GM08714 (cell line): ENCODE data around the gene MET.
"Not testable (repeated sequence)": the region's sequence is repeated elsewhere in the genome, so short reads cannot be mapped to it uniquely, and the experiment has no call there.

Experiments
- H3K4me3 ChIP-seq: fragments of 200-500 bp; sonication (Bioruptor generic); 2 replicates; pipeline ENCODE4 v1.5.1; 2014; ENCODE audit warnings: mild to moderate bottlenecking, low read length, inconsistent platforms
- ZNF274 ChIP-seq: IDR thresholded peaks from 2 replicates; pipeline ENCODE4 v1.6.1; 2012; ENCODE audit warnings: mild to moderate bottlenecking, low read depth, low read length

MET gene

GRCh38 chr7:116713918-116714317 lies 41.9 kb downstream of the MET start:
- H3K4me3 ChIP-seq = no peak overlapping the region
- TF ChIP-seq ZNF274 = no peak

- TF ChIP-seq ZNF274 = no peak
- H3K4me3 ChIP-seq = no peak overlapping the region
These were observed 43.1 kb downstream of the MET start for GRCh38 chr7:116715077-116715476.

GRCh38 chr7:116717137-116717536 lies 45.1 kb downstream of the MET start:
- H3K4me3 ChIP-seq = no peak overlapping the region
- no peak for TF ChIP-seq ZNF274

GRCh38 chr7:116723959-116724529 lies 52.0 kb downstream of the MET start:
- not testable (repeated sequence) for H3K4me3 ChIP-seq

GRCh38 chr7:116724560-116725231 lies 52.7 kb downstream of the MET start:
- H3K4me3 ChIP-seq = no peak overlapping the region
- TF ChIP-seq ZNF274 = no peak

GRCh38 chr7:116726149-116726548 lies 54.2 kb downstream of the MET start:
- TF ChIP-seq ZNF274 = no peak
- no peak overlapping the region for H3K4me3 ChIP-seq

- TF ChIP-seq ZNF274 = no peak
- H3K4me3 ChIP-seq = no peak overlapping the region
These were observed 54.9 kb downstream of the MET start for GRCh38 chr7:116726713-116727431.

GRCh38 chr7:116727432-116728009 lies 55.5 kb downstream of the MET start:
- no peak overlapping the region for H3K4me3 ChIP-seq
- TF ChIP-seq ZNF274 = no peak

GRCh38 chr7:116728413-116728812 lies 56.4 kb downstream of the MET start:
- no peak for TF ChIP-seq ZNF274
- no peak overlapping the region for H3K4me3 ChIP-seq

GRCh38 chr7:116730097-116731022 lies 58.4 kb downstream of the MET start:
- TF ChIP-seq ZNF274 = no peak
- H3K4me3 ChIP-seq = no peak overlapping the region

- TF ChIP-seq ZNF274 = no peak
- H3K4me3 ChIP-seq = no peak overlapping the region
These were observed 59.0 kb downstream of the MET start for GRCh38 chr7:116731023-116731395.

GRCh38 chr7:116731445-116732335 lies 59.7 kb downstream of the MET start:
- no peak overlapping the region for H3K4me3 ChIP-seq
- TF ChIP-seq ZNF274 = no peak
